ENCODE data around the gene SNX20.

Gene SNX20

GRCh38 chr16:50624449-50624970 is 56.6 kb downstream of the SNX20 start:
- no peak for TF ChIP-seq ZFP30 (CRISPR knock-in tag; IDR thresholded peaks at IDR 0.05)
- TF ChIP-seq POU6F1 (CRISPR knock-in tag; IDR thresholded peaks at IDR 0.05; ENCODE audit: borderline replicate concordance, low read depth) = no peak
- TF ChIP-seq TOX (CRISPR knock-in tag; IDR thresholded peaks at IDR 0.05; ENCODE audit: borderline replicate concordance) = no peak
- no peak for TF ChIP-seq CREB5 (CRISPR knock-in tag; IDR thresholded peaks at IDR 0.05; ENCODE audit: low read depth)
- TF ChIP-seq ESRRG (CRISPR knock-in tag; IDR thresholded peaks at IDR 0.05) = no peak
- no peak for TF ChIP-seq ISL1 (CRISPR knock-in tag; IDR thresholded peaks at IDR 0.05)
- TF ChIP-seq TSHZ2 (CRISPR knock-in tag; IDR thresholded peaks at IDR 0.05) = no peak
- no peak for TF ChIP-seq GLIS3 (CRISPR knock-in tag; IDR thresholded peaks at IDR 0.05)
- no peak for TF ChIP-seq CSDC2 (CRISPR knock-in tag; IDR thresholded peaks at IDR 0.05)
- TF ChIP-seq ZFP3 (CRISPR knock-in tag; IDR thresholded peaks at IDR 0.05) = no peak
- no peak for TF ChIP-seq PPARA (CRISPR knock-in tag; IDR thresholded peaks at IDR 0.05; ENCODE audit: borderline replicate concordance)
- TF ChIP-seq OSR1 (CRISPR knock-in tag; IDR thresholded peaks at IDR 0.05) = no peak
- TF ChIP-seq PATZ1 (CRISPR knock-in tag; IDR thresholded peaks at IDR 0.05; ENCODE audit: borderline replicate concordance) = no peak
- TF ChIP-seq RARB (CRISPR knock-in tag; IDR thresholded peaks at IDR 0.05) = no peak
- TF ChIP-seq ZC3H10 (CRISPR knock-in tag; IDR thresholded peaks at IDR 0.05) = no peak
- TF ChIP-seq ZNF70 (CRISPR knock-in tag; IDR thresholded peaks at IDR 0.05) = no peak
- TF ChIP-seq CSRNP3 (CRISPR knock-in tag; IDR thresholded peaks at IDR 0.05) = no peak
- ATAC-seq = no peak

GRCh38 chr16:50622643-50623369 is 58.3 kb downstream of the SNX20 start:
- ATAC-seq = no peak
- TF ChIP-seq POU6F1 (CRISPR knock-in tag; IDR thresholded peaks at IDR 0.05; ENCODE audit: borderline replicate concordance, low read depth) = no peak
- TF ChIP-seq GLIS3 (CRISPR knock-in tag; IDR thresholded peaks at IDR 0.05) = no peak
- TF ChIP-seq ARNTL (CRISPR knock-in tag; IDR thresholded peaks at IDR 0.05; ENCODE audit: borderline replicate concordance, low read depth) = no peak
- TF ChIP-seq ESRRG (CRISPR knock-in tag; IDR thresholded peaks at IDR 0.05) = no peak
- no peak for TF ChIP-seq ZNF565 (CRISPR knock-in tag; conservative IDR thresholded peaks at IDR 0.05; ENCODE audit: low read depth)
- no peak for TF ChIP-seq ZC3H10 (CRISPR knock-in tag; IDR thresholded peaks at IDR 0.05)
- no peak for TF ChIP-seq ZNF8 (CRISPR knock-in tag; IDR thresholded peaks at IDR 0.05)
- TF ChIP-seq CSRNP3 (CRISPR knock-in tag; IDR thresholded peaks at IDR 0.05) = no peak
- TF ChIP-seq PPARA (CRISPR knock-in tag; IDR thresholded peaks at IDR 0.05; ENCODE audit: borderline replicate concordance) = no peak
- TF ChIP-seq RARB (CRISPR knock-in tag; IDR thresholded peaks at IDR 0.05) = no peak
- no peak for TF ChIP-seq PATZ1 (CRISPR knock-in tag; IDR thresholded peaks at IDR 0.05; ENCODE audit: borderline replicate concordance)
- TF ChIP-seq BACH2 (CRISPR knock-in tag; IDR thresholded peaks at IDR 0.05; ENCODE audit: borderline replicate concordance) = no peak
- TF ChIP-seq ZFP30 (CRISPR knock-in tag; IDR thresholded peaks at IDR 0.05) = no peak
- TF ChIP-seq SNAI2 (CRISPR knock-in tag; IDR thresholded peaks at IDR 0.05) = no peak
- TF ChIP-seq CSDC2 (CRISPR knock-in tag; IDR thresholded peaks at IDR 0.05) = no peak
- TF ChIP-seq ZNF70 (CRISPR knock-in tag; IDR thresholded peaks at IDR 0.05) = no peak
- no peak for TF ChIP-seq OSR1 (CRISPR knock-in tag; IDR thresholded peaks at IDR 0.05)
- TF ChIP-seq TOX (CRISPR knock-in tag; IDR thresholded peaks at IDR 0.05; ENCODE audit: borderline replicate concordance) = no peak

All from SK-N-SH treated with all-trans-retinoic acid at 6 μM for 48 hours (cell line).